SW 1271 (cell line): ENCODE results near the gene TESMIN.

ENCODE experiments used
- DNase-seq, 2 experiments: peaks; one replicate each; lab custom pipeline; 2025; lab: John Stamatoyannopoulos, UW

The TESMIN gene

GRCh38 chr11:68761801-68762200, 10.5 kb upstream of the TESMIN start:
- DNase-seq = no peak

GRCh38 chr11:68759991-68760390, 8.7 kb upstream of the TESMIN start:
- DNase-seq = no peak

- DNase-seq = no peak
These were observed 6.4 kb upstream of the TESMIN start for GRCh38 chr11:68757711-68758110.

GRCh38 chr11:68756171-68756766, 4.9 kb upstream of the TESMIN start:
- no peak for DNase-seq

GRCh38 chr11:68753300-68753699, 2.0 kb upstream of the TESMIN start:
- DNase-seq = no peak

- no peak for DNase-seq
These were observed 355 bp downstream of the TESMIN start for GRCh38 chr11:68751004-68751325.

GRCh38 chr11:68750195-68751003, 921 bp downstream of the TESMIN start:
- DNase-seq = no peak

- DNase-seq = no peak
These were observed 1.8 kb downstream of the TESMIN start for GRCh38 chr11:68749229-68750123.

GRCh38 chr11:68748061-68748460, 3.3 kb downstream of the TESMIN start:
- no peak for DNase-seq

- DNase-seq = no peak
These were observed 7.8 kb downstream of the TESMIN start for GRCh38 chr11:68743539-68743938.

GRCh38 chr11:68741463-68741862, 9.9 kb downstream of the TESMIN start:
- DNase-seq = no peak

GRCh38 chr11:68735646-68736045, 15.7 kb downstream of the TESMIN start:
- no peak for DNase-seq

GRCh38 chr11:68735125-68735524, 16.2 kb downstream of the TESMIN start:
- no peak for DNase-seq

GRCh38 chr11:68734111-68734510, 17.2 kb downstream of the TESMIN start:
- no peak for DNase-seq

GRCh38 chr11:68727783-68728182, 23.5 kb downstream of the TESMIN start:
- DNase-seq = no peak

GRCh38 chr11:68724293-68724692, 27.0 kb downstream of the TESMIN start:
- DNase-seq = no peak

GRCh38 chr11:68722143-68722542, 29.2 kb downstream of the TESMIN start:
- DNase-seq = no peak

GRCh38 chr11:68721075-68721474, 30.2 kb downstream of the TESMIN start:
- no peak for DNase-seq

GRCh38 chr11:68715456-68716122, 35.7 kb downstream of the TESMIN start:
- DNase-seq = no peak

- DNase-seq = no peak
These were observed 37.1 kb downstream of the TESMIN start for GRCh38 chr11:68714060-68714856.

- no peak for DNase-seq
These were observed 40.2 kb downstream of the TESMIN start for GRCh38 chr11:68711114-68711513.
